Caco-2 (cell line): ENCODE results near the gene SPINT1. TPM values are rescaled to one million over a fixed set of nuclear protein-coding genes. Genes with fewer than 3 reads are reported as not detected.

ENCODE experiments used
- BruUV-seq: library from RNA; stranded (reverse); fragments of 400-500 nt; replicated peaks from 2 replicates; lab custom pipeline; 2021; lab: Mats Ljungman, UMichigan
- CTCF ChIA-PET: fragments of 300-600 bp; sonication (Branson Sonifier 250); formaldehyde crosslinking; loops from one replicate; lab custom pipeline; 2022; ENCODE audit warnings: antibody characterized with exemption; lab: Charles Lee
- POLR2A ChIA-PET: fragments of 300-600 bp; sonication (Branson Sonifier 250); formaldehyde crosslinking; loops from one replicate; lab custom pipeline; 2022; ENCODE audit warnings: antibody characterized with exemption; lab: Charles Lee
- DNase-seq, 2 experiments: peaks; one replicate each; pipeline versions ENCODE4 v3.0.0 to v3.0.0-alpha.2; 2020 to 2022
- H3K27me3 ChIP-seq: replicated peaks from 2 replicates; pipeline ENCODE4 v1.6.0; 2011; ENCODE audit warnings: low read length; ENCODE audit not compliant: control insufficient read depth, insufficient read depth
- H3K36me3 ChIP-seq: 2 replicates; pipeline ENCODE4 v1.5.1; 2011; ENCODE audit warnings: low read length; ENCODE audit not compliant: control insufficient read depth, insufficient read depth
- H3K4me1 ChIP-seq: fragments of 250-450 bp; sonication (Bioruptor Pico); 2 replicates; pipeline ENCODE4 v1.5.1; 2020; ENCODE audit warnings: mild to moderate bottlenecking
- H3K4me3 ChIP-seq: 2 replicates; pipeline ENCODE4 v1.5.1; 2011; ENCODE audit warnings: low read depth, mild to moderate bottlenecking, control low read depth, low read length
- H3K9me3 ChIP-seq: fragments of 250-450 bp; sonication (Bioruptor Pico); 2 replicates; pipeline ENCODE4 v1.5.1; 2020; ENCODE audit warnings: mild to moderate bottlenecking, moderate library complexity
- H3K27ac Mint-ChIP-seq: one replicate; pipeline ENCODE4 v1.8.0; 2022; ENCODE audit warnings: mixed read lengths; ENCODE audit not compliant: unreplicated experiment
- H3K27me3 Mint-ChIP-seq: one replicate; pipeline ENCODE4 v1.8.0; 2022; ENCODE audit warnings: mixed read lengths; ENCODE audit not compliant: insufficient read depth, unreplicated experiment
- H3K36me3 Mint-ChIP-seq: one replicate; pipeline ENCODE4 v1.8.0; 2022; ENCODE audit warnings: mild to moderate bottlenecking, mixed read lengths; ENCODE audit not compliant: insufficient read depth, unreplicated experiment
- H3K4me1 Mint-ChIP-seq: one replicate; pipeline ENCODE4 v1.8.0; 2022; ENCODE audit warnings: low read depth, mixed read lengths; ENCODE audit not compliant: unreplicated experiment
- H3K4me3 Mint-ChIP-seq: one replicate; pipeline ENCODE4 v1.8.0; 2022; ENCODE audit warnings: mild to moderate bottlenecking, moderate library complexity, mixed read lengths; ENCODE audit not compliant: unreplicated experiment
- H3K9me3 Mint-ChIP-seq: one replicate; pipeline ENCODE4 v1.8.0; 2022; ENCODE audit warnings: mixed read lengths; ENCODE audit not compliant: unreplicated experiment
- intact Hi-C: fragments of 100-400 bp; cut with micrococcal nuclease; formaldehyde crosslinking; loops from one replicate; pipeline ENCODE4 v1.10.0; 2022; ENCODE audit not compliant: unreplicated experiment
- total RNA-seq: library from RNA; stranded (reverse); gene quantifications from 2 replicates; pipeline ENCODE4 v1.2.3, GENCODE V29; 2022
- TF ChIP-seq, protein P1 (sequence below), 2 experiments: fragments of 200-600 bp in 1 of 2; IDR thresholded peaks; 1 replicate in 1 of 2; 2 replicates in 1 of 2; pipeline versions ENCODE4 v1.5.1 to v1.8.0; 2011 to 2022; ENCODE audit warnings: antibody characterized with exemption in 1 of 2, control low read depth in 1 of 2, inconsistent platforms in 1 of 2, low read depth in 1 of 2, low read length in 1 of 2, mild to moderate bottlenecking in 1 of 2, moderate library complexity in 1 of 2; ENCODE audit not compliant: insufficient read depth in 1 of 2, severe bottlenecking in 1 of 2, unreplicated experiment in 1 of 2

Gene SPINT1
- total RNA-seq, 1 experiment from 2014 or later: 305 TPM

DNA sequence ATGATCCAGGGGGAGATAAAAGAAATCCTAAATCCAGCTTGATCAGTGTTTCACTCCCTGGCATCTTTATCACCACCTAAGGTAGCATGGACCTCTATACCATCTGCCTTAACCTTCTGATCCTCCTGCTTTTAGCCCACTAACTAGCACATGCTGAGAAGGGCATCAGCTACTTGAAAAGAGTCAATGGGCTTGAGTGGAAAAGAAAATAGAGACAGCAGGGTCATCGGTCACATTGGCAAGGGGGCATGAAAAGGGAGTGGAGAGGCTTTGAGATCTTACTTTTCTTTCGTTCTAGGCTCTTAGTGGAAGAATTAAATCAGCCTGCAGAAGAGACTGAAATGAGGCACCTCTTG lies 37.2 kb upstream of the SPINT1 start:
- no peaks in the 10 kb centered on the region for H3K4me1 Mint-ChIP-seq
- CTCF ChIA-PET: interaction anchor here (0.7 to 1.7 kb wide), 10 partner anchors 24 to 89 kb away, joined by 3 to 11 read pairs (median 6); partner anchors contain the start of genes GCHFR, SPINT1 and VPS18
- H3K9me3 ChIP-seq: no peaks in the 10 kb centered on the region
- TF ChIP-seq, protein P1, sequence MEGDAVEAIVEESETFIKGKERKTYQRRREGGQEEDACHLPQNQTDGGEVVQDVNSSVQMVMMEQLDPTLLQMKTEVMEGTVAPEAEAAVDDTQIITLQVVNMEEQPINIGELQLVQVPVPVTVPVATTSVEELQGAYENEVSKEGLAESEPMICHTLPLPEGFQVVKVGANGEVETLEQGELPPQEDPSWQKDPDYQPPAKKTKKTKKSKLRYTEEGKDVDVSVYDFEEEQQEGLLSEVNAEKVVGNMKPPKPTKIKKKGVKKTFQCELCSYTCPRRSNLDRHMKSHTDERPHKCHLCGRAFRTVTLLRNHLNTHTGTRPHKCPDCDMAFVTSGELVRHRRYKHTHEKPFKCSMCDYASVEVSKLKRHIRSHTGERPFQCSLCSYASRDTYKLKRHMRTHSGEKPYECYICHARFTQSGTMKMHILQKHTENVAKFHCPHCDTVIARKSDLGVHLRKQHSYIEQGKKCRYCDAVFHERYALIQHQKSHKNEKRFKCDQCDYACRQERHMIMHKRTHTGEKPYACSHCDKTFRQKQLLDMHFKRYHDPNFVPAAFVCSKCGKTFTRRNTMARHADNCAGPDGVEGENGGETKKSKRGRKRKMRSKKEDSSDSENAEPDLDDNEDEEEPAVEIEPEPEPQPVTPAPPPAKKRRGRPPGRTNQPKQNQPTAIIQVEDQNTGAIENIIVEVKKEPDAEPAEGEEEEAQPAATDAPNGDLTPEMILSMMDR (IDR thresholded peaks at IDR 0.05; ENCODE audit: insufficient read depth in 1 of 2, low read depth in 1 of 2, low read length in 1 of 2, severe bottlenecking in 1 of 2, unreplicated experiment in 1 of 2): no peak
- peak overlapping the region; percentile 94 for H3K27ac Mint-ChIP-seq
- no peaks in the 10 kb centered on the region for H3K9me3 Mint-ChIP-seq
- BruUV-seq: TSS peak; percentile 77
- POLR2A ChIA-PET: interaction anchor here (0.6 to 3.0 kb wide), 8 partner anchors 9 to 676 kb away, joined by 3 to 23 read pairs (median 4); partner anchors contain the start of genes DLL4, GCHFR, SPINT1 and VPS18
- H3K27me3 Mint-ChIP-seq: no peaks in the 10 kb centered on the region
- intact Hi-C loops: loop anchor here (1.0 kb wide), 2 partner anchors 20 to 40 kb away; no protein-coding TSS in a partner anchor
- H3K36me3 Mint-ChIP-seq: peaks cover 7% of the 10 kb centered on the region
- H3K4me3 ChIP-seq: peak overlapping the region; percentile 88
- H3K27me3 ChIP-seq: no peaks in the 10 kb centered on the region
- no peaks in the 10 kb centered on the region for H3K36me3 ChIP-seq
- H3K4me3 Mint-ChIP-seq: peak overlapping the region; percentile 95
- no peak for DNase-seq
- 0 out of 2 replicates have a peak, but pooled peaks cover 4% of the 10 kb centered on the region for H3K4me1 ChIP-seq

DNA sequence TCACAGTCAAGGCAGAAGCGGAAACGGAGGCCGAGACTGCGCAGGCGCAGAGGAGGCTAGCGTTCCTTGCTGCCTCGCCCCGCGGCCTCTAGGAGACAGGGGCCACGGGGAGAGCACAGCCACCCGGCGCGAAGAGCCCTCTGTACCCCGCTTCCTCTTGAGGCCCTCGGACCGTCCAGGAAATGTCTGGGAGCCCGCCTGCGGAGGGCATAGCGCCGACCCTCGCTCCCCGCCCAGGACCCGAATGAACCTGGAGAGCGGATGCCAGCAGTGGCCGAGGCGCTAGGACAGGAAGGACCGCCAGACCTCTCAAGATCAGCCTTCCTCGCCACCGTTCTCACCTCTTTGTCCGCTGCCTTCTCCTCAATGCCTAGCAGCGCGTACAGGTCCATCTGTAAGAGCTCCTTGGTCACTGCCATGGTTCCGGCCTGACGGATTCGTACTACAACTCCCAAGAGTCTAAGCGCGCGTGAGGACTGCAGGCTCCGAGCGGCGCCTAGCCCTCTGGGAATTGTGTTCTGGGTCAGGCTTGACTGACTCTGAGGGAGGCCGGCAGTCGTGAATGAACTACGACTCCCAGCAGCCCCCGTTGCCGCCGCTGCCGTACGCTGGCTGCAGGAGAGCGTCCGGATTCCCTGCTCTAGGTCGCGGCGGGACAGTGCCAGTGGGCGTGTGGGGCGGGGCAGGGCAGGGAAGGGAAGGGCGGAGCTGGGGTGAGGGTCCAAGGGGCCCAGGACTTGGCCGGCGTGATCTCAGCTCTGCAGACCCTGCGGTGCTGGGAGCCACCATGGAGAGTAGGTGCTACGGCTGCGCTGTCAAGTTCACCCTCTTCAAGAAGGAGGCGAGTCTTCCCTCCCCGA lies 36.6 kb upstream of the SPINT1 start, which contains the start of the genes DNAJC17 and ZFYVE19:
Gene DNAJC17 (minus strand): TSS at position 446 of the 860 bp plus-strand sequence. CDS start 27 bp downstream, at position 419.
Gene ZFYVE19 (plus strand): TSS at position 62 of the 860 bp plus-strand sequence. CDS start 501 bp downstream, at position 563.
- peak; percentile 96 to 97 for DNase-seq
- Mint-ChIP-seq H3K4me1 (no peaks in the 10 kb centered on the region), H3K27me3 (no peaks in the 10 kb centered on the region), H3K9me3 (no peaks in the 10 kb centered on the region), H3K36me3 (peaks cover 13% of the 10 kb centered on the region), H3K4me3 (peak within 1 kb of the TSS; percentile 95), H3K27ac (peak within 1 kb of the TSS; percentile 94)
- POLR2A ChIA-PET: interaction anchor here (0.5 to 3.0 kb wide), 8 partner anchors 9 to 174 kb away, joined by 3 to 23 read pairs (median 4); partner anchors contain the start of genes DLL4, GCHFR, SPINT1 and VPS18
- Histone ChIP-seq H3K27me3 (no peaks in the 10 kb centered on the region), H3K4me1 (0 out of 2 replicates have a peak, but pooled peaks cover 4% of the 10 kb centered on the region), H3K4me3 (peak within 1 kb of the TSS; percentile 88), H3K36me3 (no peaks in the 10 kb centered on the region), H3K9me3 (no peaks in the 10 kb centered on the region)
- intact Hi-C loops: loop anchor here (1.0 kb wide), 2 partner anchors 19 to 39 kb away; no protein-coding TSS in a partner anchor
- CTCF ChIA-PET: interaction anchor here (0.7 to 1.7 kb wide), 11 partner anchors 25 to 88 kb away, joined by 3 to 11 read pairs (median 7); partner anchors contain the start of genes GCHFR, SPINT1 and VPS18
- TF ChIP-seq, protein P1 (IDR thresholded peaks at IDR 0.05; ENCODE audit: insufficient read depth in 1 of 2, low read depth in 1 of 2, low read length in 1 of 2, severe bottlenecking in 1 of 2, unreplicated experiment in 1 of 2): no peak
- no TSS peak for BruUV-seq
